Measurements from ENCODE around the gene EIF3D. TPM values are rescaled to one million over a fixed set of nuclear protein-coding genes. Genes with fewer than 3 reads are reported as not detected.

Gene EIF3D
- total and polyA plus RNA-seq, 2 of the 4 experiments (the other 2 are of a cell fraction), result 339 to 746 TPM

GRCh38 chr22:36546092-36546804 is 17.3 kb upstream of the EIF3D start:
- Histone ChIP-seq H2AK5ac (ENCODE audit: low read depth, low read length) (peak overlapping the region; percentile 37; the same call in 1 of the 2 replicates), H2BK5ac (ENCODE audit: low read depth, low read length, poor library complexity, severe bottlenecking) (no peak overlapping the region), H3K56ac (ENCODE audit: extremely low read depth, insufficient read depth, low read length) (no peak overlapping the region), H3K9ac (ENCODE audit: low read depth, low read length) (no peak overlapping the region), H3K4ac (ENCODE audit: low read depth, low read length) (peak overlapping the region; percentile 52), H4K8ac (ENCODE audit: low read depth in 2 of 2, low read length in 2 of 2) (no peak overlapping the region), H2BK120ac (ENCODE audit: low read depth, low read length) (peak overlapping the region; percentile 58; the same call in 1 of the 2 replicates), H3K9me1 (ENCODE audit: insufficient read depth, low read length) (peaks cover 12% of the 10 kb centered on the region; the same call in 1 of the 2 replicates), H2BK20ac (ENCODE audit: low read depth, low read length) (no peak overlapping the region; the same call in 1 of the 2 replicates), H3K36me3 (ENCODE audit: control insufficient read depth, insufficient read depth, low read length) (no peaks in the 10 kb centered on the region), H3K14ac (replicated peaks; ENCODE audit: low read depth, low read length) (no peak overlapping the region), H3K18ac (ENCODE audit: low read depth, low read length) (no peak overlapping the region), H3K4me2 (ENCODE audit: low read depth, low read length) (no peak overlapping the region; the same call in 1 of the 2 replicates), H3K4me3 (ENCODE audit: insufficient read depth, low read depth, low read length) (no peak overlapping the region), H3K9me3 (ENCODE audit: control insufficient read depth, insufficient read depth, low read length) (no peaks in the 10 kb centered on the region), H4K5ac (ENCODE audit: low read depth, low read length) (no peak overlapping the region), H3K79me1 (ENCODE audit: low read depth in 1 of 2, low read length in 2 of 2) (no peaks in the 10 kb centered on the region), H3K27ac (ENCODE audit: insufficient read depth, low read length) (no peak overlapping the region), H4K20me1 (ENCODE audit: insufficient read depth, low read length) (peaks cover 4% of the 10 kb centered on the region; the same call in 1 of the 2 replicates), H2BK15ac (ENCODE audit: low read depth, low read length) (no peak overlapping the region), H3K23ac (ENCODE audit: low read depth, low read length) (no peak overlapping the region), H2AK9ac (replicated peaks; ENCODE audit: low read depth, low read length, poor library complexity) (no peak overlapping the region), H3K27me3 (ENCODE audit: control insufficient read depth, insufficient read depth, low read length) (peaks cover 9% of the 10 kb centered on the region), H3K4me1 (ENCODE audit: control insufficient read depth, insufficient read depth, low read length) (peaks cover 13% of the 10 kb centered on the region; the same call in 1 of the 2 replicates), H2AFZ (replicated peaks; ENCODE audit: low read length, poor library complexity) (peak overlapping the region; percentile 63), H4K91ac (ENCODE audit: insufficient read depth, low read depth, low read length) (no peak overlapping the region; the same call in 1 of the 2 replicates)
- intact Hi-C loops (cut with micrococcal nuclease) (loop anchor here (1.0 to 5.0 kb wide), 4 partner anchors 211 to 432 kb away; no protein-coding TSS in a partner anchor), dilution Hi-C loops (cut with HindIII; ENCODE audit: low sequenced_read_pairs, unreplicated experiment) (no loop called here), in situ Hi-C loops (cut with MboI; ENCODE audit: low sequenced_read_pairs) (loop anchor here (5.0 to 10.0 kb wide), 2 partner anchors 229 to 311 kb away; partner anchors contain the start of gene IFT27)
- 33% methylated on average over 10 of the region's 23 CpGs; no CpG with 5 or more reads in 1 of the 2 experiments for WGBS, 2 experiments (ENCODE audit: extremely low coverage in 2 of 2, insufficient read length in 1 of 2)
- BruUV-seq (replicated peaks), result no TSS peak
- TF ChIP-seq MXI1 (IDR thresholded peaks at IDR 0.05; ENCODE audit: borderline replicate concordance, low read depth, low read length) (no peak), CEBPB (IDR thresholded peaks at IDR 0.05; ENCODE audit: low read depth, low read length) (no peak), RFX5 (IDR thresholded peaks at IDR 0.05; ENCODE audit: low read depth, low read length) (no peak), FOS (IDR thresholded peaks at IDR 0.05; ENCODE audit: low read depth, low read length) (no peak), USF2 (IDR thresholded peaks at IDR 0.05; ENCODE audit: low read depth, low read length) (no peak), SMC3 (IDR thresholded peaks at IDR 0.05; ENCODE audit: low read depth, low read length) (peak; percentile 44), MAZ (IDR thresholded peaks at IDR 0.05; ENCODE audit: borderline replicate concordance, low read depth, low read length) (peak; percentile 43; the same call in 1 of the 2 replicates), CTCF (conservative IDR thresholded peaks at IDR 0.05; ENCODE audit: low read depth, low read length) (peak; percentile 62), RCOR1 (IDR thresholded peaks at IDR 0.05; ENCODE audit: insufficient replicate concordance, low read length) (no peak), RAD21 (IDR thresholded peaks at IDR 0.05; ENCODE audit: low read length) (peak; percentile 71), POLR2A (IDR thresholded peaks at IDR 0.05; ENCODE audit: low read depth, low read length) (no peak), ELK1 (IDR thresholded peaks at IDR 0.05; ENCODE audit: borderline replicate concordance, low read depth, low read length) (no peak)
- ATAC-seq (ENCODE audit: low read depth), result peak; percentile 70
- CTCF ChIA-PET, result interaction anchor here (1.2 to 1.8 kb wide), 5 partner anchors 211 to 432 kb away, joined by 3 to 11 read pairs (median 4); no protein-coding TSS in a partner anchor
- POLR2A ChIA-PET (ENCODE audit: unreplicated experiment), result no interaction called here
- DNase-seq, result peak; percentile 62

Measured in IMR-90 (cell line).